Measurements from ENCODE around the gene CD151.

Gene CD151

GRCh38 chr11:809287-810039 lies 23.3 kb upstream of the CD151 start, which contains the start of gene RPLP2:
Gene RPLP2 (plus strand): TSS chr11:809967. CDS start chr11:810235, 268 bp downstream.
- H3K9ac ChIP-seq (ENCODE audit: low read length), result peak within 1 kb of the TSS; percentile 91
- no peaks in the 10 kb centered on the region; the same call in 1 of the 2 replicates for H3F3A ChIP-seq (ENCODE audit: insufficient read depth, low read length)
- TF ChIP-seq, protein P1, sequence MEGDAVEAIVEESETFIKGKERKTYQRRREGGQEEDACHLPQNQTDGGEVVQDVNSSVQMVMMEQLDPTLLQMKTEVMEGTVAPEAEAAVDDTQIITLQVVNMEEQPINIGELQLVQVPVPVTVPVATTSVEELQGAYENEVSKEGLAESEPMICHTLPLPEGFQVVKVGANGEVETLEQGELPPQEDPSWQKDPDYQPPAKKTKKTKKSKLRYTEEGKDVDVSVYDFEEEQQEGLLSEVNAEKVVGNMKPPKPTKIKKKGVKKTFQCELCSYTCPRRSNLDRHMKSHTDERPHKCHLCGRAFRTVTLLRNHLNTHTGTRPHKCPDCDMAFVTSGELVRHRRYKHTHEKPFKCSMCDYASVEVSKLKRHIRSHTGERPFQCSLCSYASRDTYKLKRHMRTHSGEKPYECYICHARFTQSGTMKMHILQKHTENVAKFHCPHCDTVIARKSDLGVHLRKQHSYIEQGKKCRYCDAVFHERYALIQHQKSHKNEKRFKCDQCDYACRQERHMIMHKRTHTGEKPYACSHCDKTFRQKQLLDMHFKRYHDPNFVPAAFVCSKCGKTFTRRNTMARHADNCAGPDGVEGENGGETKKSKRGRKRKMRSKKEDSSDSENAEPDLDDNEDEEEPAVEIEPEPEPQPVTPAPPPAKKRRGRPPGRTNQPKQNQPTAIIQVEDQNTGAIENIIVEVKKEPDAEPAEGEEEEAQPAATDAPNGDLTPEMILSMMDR (IDR thresholded peaks at IDR 0.05; ENCODE audit: low read length), result no peak
- TF ChIP-seq EZH2 (IDR thresholded peaks at IDR 0.05; ENCODE audit: borderline replicate concordance, low read length), result no peak
- peak within 1 kb of the TSS; percentile 83 for H3K4me3 ChIP-seq (ENCODE audit: low read depth, low read length, poor library complexity, severe bottlenecking)
- peaks cover 45% of the 10 kb centered on the region for H3K4me1 ChIP-seq (ENCODE audit: insufficient read depth, low read length, severe bottlenecking)
- H3K4me2 ChIP-seq (ENCODE audit: low read length), result peak within 1 kb of the TSS; percentile 88
- no peaks in the 10 kb centered on the region for H3K27me3 ChIP-seq (ENCODE audit: insufficient read depth, low read length)
- H3K27ac ChIP-seq (ENCODE audit: low read depth, low read length, poor library complexity, severe bottlenecking), result peak within 1 kb of the TSS; percentile 89
- no peak within 1 kb of the TSS for H2AFZ ChIP-seq (ENCODE audit: low read length)
- peaks cover 41% of the 10 kb centered on the region for H3K36me3 ChIP-seq (ENCODE audit: insufficient read depth, low read length)
- H4K20me1 ChIP-seq (ENCODE audit: insufficient read depth, low read length), result no peaks in the 10 kb centered on the region
- no peaks in the 10 kb centered on the region for H3K9me3 ChIP-seq (ENCODE audit: low read length)
- peaks cover 15% of the 10 kb centered on the region for H3K79me2 ChIP-seq (ENCODE audit: insufficient read depth, low read length)
- no peaks in the 10 kb centered on the region for H3K9me2 ChIP-seq (ENCODE audit: low read depth, low read length)

- Histone ChIP-seq H3K9me2 (ENCODE audit: low read depth, low read length) (no peaks in the 10 kb centered on the region), H3K79me2 (ENCODE audit: insufficient read depth, low read length) (peaks cover 15% of the 10 kb centered on the region), H3K27ac (ENCODE audit: low read depth, low read length, poor library complexity, severe bottlenecking) (peak overlapping the region; percentile 59), H3K4me1 (ENCODE audit: insufficient read depth, low read length, severe bottlenecking) (peaks cover 41% of the 10 kb centered on the region), H3K4me2 (ENCODE audit: low read length) (peak overlapping the region; percentile 88), H3K9ac (ENCODE audit: low read length) (peak overlapping the region; percentile 91), H3F3A (ENCODE audit: insufficient read depth, low read length) (no peaks in the 10 kb centered on the region; the same call in 1 of the 2 replicates), H3K4me3 (ENCODE audit: low read depth, low read length, poor library complexity, severe bottlenecking) (peak overlapping the region; percentile 83), H2AFZ (ENCODE audit: low read length) (no peak overlapping the region), H4K20me1 (ENCODE audit: insufficient read depth, low read length) (no peaks in the 10 kb centered on the region), H3K27me3 (ENCODE audit: insufficient read depth, low read length) (no peaks in the 10 kb centered on the region), H3K9me3 (ENCODE audit: low read length) (no peaks in the 10 kb centered on the region), H3K36me3 (ENCODE audit: insufficient read depth, low read length) (peaks cover 45% of the 10 kb centered on the region)
- TF ChIP-seq, protein P1 (IDR thresholded peaks at IDR 0.05; ENCODE audit: low read length), result no peak
- TF ChIP-seq EZH2 (IDR thresholded peaks at IDR 0.05; ENCODE audit: borderline replicate concordance, low read length), result no peak
Observed at GRCh38 chr11:810040-810567, 22.6 kb upstream of the CD151 start.

GRCh38 chr11:811446-812245 lies 21.1 kb upstream of the CD151 start:
- Histone ChIP-seq H3K9me2 (ENCODE audit: low read depth, low read length) (no peaks in the 10 kb centered on the region), H2AFZ (ENCODE audit: low read length) (no peak overlapping the region), H3K36me3 (ENCODE audit: insufficient read depth, low read length) (peaks cover 57% of the 10 kb centered on the region), H3K4me3 (ENCODE audit: low read depth, low read length, poor library complexity, severe bottlenecking) (peak overlapping the region; percentile 83), H3F3A (ENCODE audit: insufficient read depth, low read length) (no peaks in the 10 kb centered on the region; the same call in 1 of the 2 replicates), H3K9me3 (ENCODE audit: low read length) (no peaks in the 10 kb centered on the region), H3K27me3 (ENCODE audit: insufficient read depth, low read length) (no peaks in the 10 kb centered on the region), H4K20me1 (ENCODE audit: insufficient read depth, low read length) (no peaks in the 10 kb centered on the region), H3K9ac (ENCODE audit: low read length) (peak overlapping the region; percentile 91), H3K4me1 (ENCODE audit: insufficient read depth, low read length, severe bottlenecking) (peaks cover 30% of the 10 kb centered on the region), H3K27ac (ENCODE audit: low read depth, low read length, poor library complexity, severe bottlenecking) (peak overlapping the region; percentile 59), H3K4me2 (ENCODE audit: low read length) (peak overlapping the region; percentile 88), H3K79me2 (ENCODE audit: insufficient read depth, low read length) (peaks cover 15% of the 10 kb centered on the region)
- TF ChIP-seq, protein P1 (IDR thresholded peaks at IDR 0.05; ENCODE audit: low read length), result peak; percentile 14; the same call in 1 of the 2 replicates
- no peak for TF ChIP-seq EZH2 (IDR thresholded peaks at IDR 0.05; ENCODE audit: borderline replicate concordance, low read length)
